SK-N-SH (cell line): ENCODE data around the gene SPAG4. TPM values are rescaled to one million over a fixed set of nuclear protein-coding genes. Genes with fewer than 3 reads are reported as not detected.

ENCODE experiments used
- CTCF ChIA-PET: fragments of 300-600, 350-600 bp; formaldehyde crosslinking; extraction: SDS; loops from one replicate; lab custom pipeline; 2021; lab: Yijun Ruan, JAX
- POLR2A ChIA-PET: fragments of 350-600 bp; sonication (Branson Sonifier 250); formaldehyde crosslinking; extraction: SDS; loops from one replicate; lab custom pipeline; 2020; ENCODE audit warnings: antibody characterized with exemption, inconsistent platforms; lab: Yijun Ruan, JAX
- DNase-seq: peaks from one replicate; pipeline ENCODE4 v3.0.0; 2012
- H2AFZ ChIP-seq: fragments of 200-600 bp; sonication (generic); 2 replicates; pipeline ENCODE4 v1.8.1; 2016; ENCODE audit warnings: antibody characterized with exemption, mild to moderate bottlenecking, low read depth
- H3F3A ChIP-seq: fragments of 200-600 bp; sonication (generic); replicated peaks from 2 replicates; pipeline ENCODE3; 2016; ENCODE audit warnings: antibody characterized with exemption, mild to moderate bottlenecking; ENCODE audit not compliant: insufficient read depth
- H3K27ac ChIP-seq, 2 experiments: fragments of 200-500 bp in 1 of 2; fragments of 200-600 bp in 1 of 2; sonication (Bioruptor generic) in 1 of 2; sonication (generic), shearing (Covaris generic) in 1 of 2; 2 replicates each; pipeline versions ENCODE4 v1.5.1 to v1.6.1; 2014 to 2016; ENCODE audit warnings: low read depth in 2 of 2, inconsistent platforms in 1 of 2, low read length in 1 of 2, mild to moderate bottlenecking in 1 of 2, mixed read lengths in 1 of 2
- H3K27me3 ChIP-seq: fragments of 200-600 bp; sonication (generic), shearing (Covaris generic); 2 replicates; pipeline ENCODE4 v1.6.1; 2016; ENCODE audit warnings: mixed run types; ENCODE audit not compliant: insufficient read depth
- H3K36me3 ChIP-seq, 2 experiments: fragments of 200-500 bp in 1 of 2; fragments of 200-600 bp in 1 of 2; sonication (Bioruptor generic) in 1 of 2; sonication (generic) in 1 of 2; replicated peaks in 1 of 2; 2 replicates each; pipeline versions ENCODE3 to v1.5.1; 2014 to 2016; ENCODE audit warnings: low read length in 1 of 2, mild to moderate bottlenecking in 1 of 2; ENCODE audit not compliant: insufficient read depth in 2 of 2, control insufficient read depth in 1 of 2
- H3K4me1 ChIP-seq, 2 experiments: fragments of 200-500 bp in 1 of 2; fragments of 200-600 bp in 1 of 2; sonication (Bioruptor generic) in 1 of 2; sonication (generic), shearing (Covaris generic) in 1 of 2; 2 replicates each; pipeline versions ENCODE4 v1.5.1 to v1.6.1; 2014 to 2016; ENCODE audit warnings: low read depth in 1 of 2, low read length in 1 of 2, mixed run types in 1 of 2; ENCODE audit not compliant: insufficient read depth in 2 of 2, control insufficient read depth in 1 of 2
- H3K4me2 ChIP-seq: fragments of 200-600 bp; sonication (generic), shearing (Covaris generic); 2 replicates; pipeline ENCODE4 v1.6.1; 2017; ENCODE audit warnings: mixed run types
- H3K4me3 ChIP-seq, 2 experiments: fragments of 200-500 bp in 1 of 2; fragments of 200-600 bp in 1 of 2; sonication (Bioruptor generic) in 1 of 2; sonication (generic), shearing (Covaris generic) in 1 of 2; 2 replicates each; pipeline versions ENCODE4 v1.5.1 to v1.8.1; 2014 to 2016; ENCODE audit warnings: low read depth in 2 of 2, inconsistent platforms in 1 of 2, low read length in 1 of 2, mild to moderate bottlenecking in 1 of 2, mixed read lengths in 1 of 2, moderate library complexity in 1 of 2
- H3K79me2 ChIP-seq: fragments of 200-600 bp; sonication (generic); 2 replicates; pipeline ENCODE4 v1.8.1; 2017; ENCODE audit warnings: mild to moderate bottlenecking; ENCODE audit not compliant: insufficient read depth
- H3K9ac ChIP-seq: fragments of 200-600 bp; sonication (generic); 2 replicates; pipeline ENCODE4 v1.6.1; 2017; ENCODE audit warnings: mixed run types
- H3K9me2 ChIP-seq: fragments of 200-600 bp; sonication (generic); 2 replicates; pipeline ENCODE4 v1.6.1; 2017; ENCODE audit warnings: mixed run types
- H3K9me3 ChIP-seq: fragments of 200-600 bp; sonication (generic); 2 replicates; pipeline ENCODE4 v1.6.1; 2017; ENCODE audit warnings: mixed run types, mild to moderate bottlenecking, moderate library complexity
- H4K20me1 ChIP-seq: fragments of 200-600 bp; sonication (generic); 2 replicates; pipeline ENCODE4 v1.6.1; 2017; ENCODE audit warnings: mild to moderate bottlenecking, mixed run types; ENCODE audit not compliant: insufficient read depth
- CTCF ChIP-seq: fragments of 200-600 bp; sonication (generic); IDR thresholded peaks from 2 replicates; pipeline ENCODE4 v1.6.1; 2017; ENCODE audit warnings: antibody characterized with exemption, mild to moderate bottlenecking, moderate library complexity
- FOXM1 ChIP-seq: IDR thresholded peaks from 2 replicates; pipeline ENCODE4 v1.4.0; 2012; ENCODE audit warnings: low read depth, mild to moderate bottlenecking
- MAX ChIP-seq: IDR thresholded peaks from 2 replicates; pipeline ENCODE4 v1.4.0; 2012; ENCODE audit warnings: low read depth
- MEF2A ChIP-seq: IDR thresholded peaks from 2 replicates; pipeline ENCODE4 v1.4.0; 2012; ENCODE audit warnings: low read depth, borderline replicate concordance
- RAD21 ChIP-seq: IDR thresholded peaks from 2 replicates; pipeline ENCODE4 v1.6.1; 2012; ENCODE audit warnings: mild to moderate bottlenecking, low read length
- RCOR1 ChIP-seq: fragments of 150-350 bp; IDR thresholded peaks from 2 replicates; pipeline ENCODE4 v1.6.1; 2017; ENCODE audit warnings: antibody characterized with exemption, low read length
- RFX5 ChIP-seq: IDR thresholded peaks from 2 replicates; pipeline ENCODE4 v1.6.1; 2012; ENCODE audit warnings: mild to moderate bottlenecking, improper control_type of control experiment, low read length
- SMC3 ChIP-seq: IDR thresholded peaks from 2 replicates; pipeline ENCODE4 v1.6.1; 2012; ENCODE audit warnings: low read depth, low read length, improper control_type of control experiment
- USF1 ChIP-seq: IDR thresholded peaks from 2 replicates; pipeline ENCODE4 v1.4.0; 2012; ENCODE audit warnings: low read depth, borderline replicate concordance
- YY1 ChIP-seq: IDR thresholded peaks from 2 replicates; pipeline ENCODE4 v1.4.0; 2012; ENCODE audit warnings: low read depth, mild to moderate bottlenecking
- WGBS: methylation state at CpG from one replicate; pipeline ENCODE4 v1.1.6; 2017; ENCODE audit warnings: low lambda C conversion rate; 5-methylcytosine and 5-hydroxymethylcytosine counted together
- polyA plus RNA-seq, 3 experiments: library from polyadenylated mRNA; depleted of rRNA; stranded (reverse); fragments of >200 nt; gene quantifications; 2 replicates each; pipeline ENCODE4 v1.2.3, GENCODE V29; 2012

Gene SPAG4
- polyA plus RNA-seq, 1 of the 3 experiments (the other 2 are of a cell fraction), result 6.9 TPM

GRCh38 chr20:35600176-35600992 lies 15.2 kb upstream of the SPAG4 start:
- no peaks in the 10 kb centered on the region for H3K36me3 ChIP-seq
- H3K4me1 ChIP-seq, result peaks cover 0 to 10% of the 10 kb centered on the region in 2 experiments; a peak in 1 of 4 replicates
- no peaks in the 10 kb centered on the region for H3K9me2 ChIP-seq
- no peak for TF ChIP-seq RCOR1
- no peak for TF ChIP-seq USF1
- TF ChIP-seq MEF2A, result no peak
- TF ChIP-seq YY1, result no peak
- TF ChIP-seq SMC3, result no peak
- no peak for TF ChIP-seq FOXM1
- DNase-seq, result no peak
- WGBS, result 98% methylated on average over 26 of the region's 34 CpGs
- no peak overlapping the region for H3K27ac ChIP-seq
- H3K4me3 ChIP-seq, result no peak overlapping the region
- H3K4me2 ChIP-seq, result no peak overlapping the region
- no peak overlapping the region for H3K9ac ChIP-seq
- ChIA-PET POLR2A (interaction anchor here (1.3 kb wide), 1 partner anchor 16 kb away, joined by 3 read pairs; the partner anchor contains the start of gene SPAG4), CTCF (interaction anchor here (1.1 to 1.6 kb wide), 3 partner anchors 16 to 86 kb away, joined by 3 to 4 read pairs (median 4); no protein-coding TSS in a partner anchor)
- H3F3A ChIP-seq, result no peaks in the 10 kb centered on the region
- no peaks in the 10 kb centered on the region for H4K20me1 ChIP-seq
- no peak overlapping the region for H2AFZ ChIP-seq
- H3K9me3 ChIP-seq, result no peaks in the 10 kb centered on the region
- H3K79me2 ChIP-seq, result no peaks in the 10 kb centered on the region
- no peaks in the 10 kb centered on the region for H3K27me3 ChIP-seq

GRCh38 chr20:35600993-35601973 lies 14.3 kb upstream of the SPAG4 start:
- H3K27me3 ChIP-seq, result no peaks in the 10 kb centered on the region
- DNase-seq, result peak; percentile 88
- CTCF ChIA-PET, result interaction anchor here (0.7 to 1.6 kb wide), 6 partner anchors 10 to 283 kb away, joined by 3 to 4 read pairs (median 3); no protein-coding TSS in a partner anchor
- TF ChIP-seq CTCF, result peak; percentile 28; the same call in 1 of the 2 replicates
- 0 out of 2 replicates have a peak, but pooled peaks have one; percentile 22 for TF ChIP-seq SMC3
- TF ChIP-seq RFX5, result no peak
- no peak for TF ChIP-seq RCOR1
- peak; percentile 96 for TF ChIP-seq MAX
- peak; percentile 54 for TF ChIP-seq RAD21
- TF ChIP-seq, all 33 proteins: peak for 4
- H4K20me1 ChIP-seq, result no peaks in the 10 kb centered on the region
- no peak overlapping the region for H3K9ac ChIP-seq
- H3K27ac ChIP-seq, result no peak overlapping the region
- H3K9me2 ChIP-seq, result no peaks in the 10 kb centered on the region
- H3F3A ChIP-seq, result no peaks in the 10 kb centered on the region
- H3K4me3 ChIP-seq, result peak overlapping the region in 1 of 2 experiments; percentile 31; a peak in 2 of 4 replicates
- no peaks in the 10 kb centered on the region for H3K36me3 ChIP-seq
- peak overlapping the region; percentile 70; the same call in 1 of the 2 replicates for H3K4me2 ChIP-seq
- WGBS, result 52% methylated on average over 19 of the region's 103 CpGs
- H3K79me2 ChIP-seq, result no peaks in the 10 kb centered on the region
- H2AFZ ChIP-seq, result peak overlapping the region; percentile 56; the same call in 1 of the 2 replicates
- H3K9me3 ChIP-seq, result no peaks in the 10 kb centered on the region
- POLR2A ChIA-PET, result interaction anchor here (1.3 kb wide), 1 partner anchor 15 kb away, joined by 3 read pairs; the partner anchor contains the start of gene SPAG4
- H3K4me1 ChIP-seq, result peaks cover 0 to 10% of the 10 kb centered on the region in 2 experiments; a peak in 1 of 4 replicates
